GM23338 (cell line): ENCODE data around the gene TTC22. TPM values are rescaled to one million over a fixed set of nuclear protein-coding genes. Genes with fewer than 3 reads are reported as not detected.

ENCODE experiments used
- ATAC-seq: fragments of 200-7000 bp; cut with Tn5 transposase; 3 replicates; pipeline ENCODE4 v1.9.1; 2020
- DNase-seq: peaks from one replicate; pipeline ENCODE4 v3.0.0-alpha.2; 2015; ENCODE audit warnings: low spot score
- H2AFZ ChIP-seq: fragments of 200-600 bp; sonication (generic); 2 replicates; pipeline ENCODE4 v1.8.0; 2016; ENCODE audit warnings: antibody characterized with exemption, mild to moderate bottlenecking, moderate library complexity
- H3F3A ChIP-seq: fragments of 200-600 bp; sonication (generic); replicated peaks from 2 replicates; pipeline ENCODE4 v1.8.0; 2017; ENCODE audit warnings: antibody characterized with exemption, mixed run types, low read depth
- H3K27ac ChIP-seq: fragments of 200-600 bp; sonication (generic); 2 replicates; pipeline ENCODE4 v1.6.1; 2016; ENCODE audit warnings: low read depth
- H3K27me3 ChIP-seq: fragments of 200-600 bp; sonication (generic); 2 replicates; pipeline ENCODE4 v1.8.0; 2016; ENCODE audit warnings: mild to moderate bottlenecking, mixed run types, moderate library complexity; ENCODE audit not compliant: insufficient read depth
- H3K36me3 ChIP-seq: fragments of 200-600 bp; sonication (generic); 2 replicates; pipeline ENCODE4 v1.8.0; 2016; ENCODE audit warnings: mild to moderate bottlenecking; ENCODE audit not compliant: insufficient read depth
- H3K4me1 ChIP-seq: fragments of 200-600 bp; sonication (generic); 2 replicates; pipeline ENCODE4 v1.8.0; 2016; ENCODE audit warnings: mild to moderate bottlenecking, moderate library complexity; ENCODE audit not compliant: insufficient read depth
- H3K4me2 ChIP-seq: fragments of 200-600 bp; sonication (generic); 2 replicates; pipeline ENCODE4 v1.7.1; 2017; ENCODE audit warnings: mixed run types
- H3K4me3 ChIP-seq: fragments of 200-600 bp; sonication (generic); 2 replicates; pipeline ENCODE4 v1.6.1; 2016; ENCODE audit warnings: mixed run types
- H3K79me2 ChIP-seq: fragments of 200-600 bp; sonication (generic); replicated peaks from 2 replicates; pipeline ENCODE4 v1.8.0; 2017; ENCODE audit warnings: mild to moderate bottlenecking; ENCODE audit not compliant: insufficient read depth
- H3K9me2 ChIP-seq: fragments of 200-600 bp; sonication (generic); 2 replicates; pipeline ENCODE4 v1.8.0; 2017; ENCODE audit not compliant: insufficient read depth
- H4K20me1 ChIP-seq: fragments of 200-600 bp; sonication (generic); replicated peaks from 2 replicates; pipeline ENCODE4 v1.8.0; 2017; ENCODE audit warnings: mild to moderate bottlenecking; ENCODE audit not compliant: insufficient read depth
- H3K27ac Mint-ChIP-seq: 2 replicates; pipeline ENCODE4 v1.8.0; 2020; ENCODE audit warnings: inconsistent platforms, mild to moderate bottlenecking, moderate library complexity, mixed read lengths
- H3K27me3 Mint-ChIP-seq: 3 replicates; pipeline ENCODE4 v1.8.0; 2022; ENCODE audit warnings: low read depth, mild to moderate bottlenecking, moderate library complexity, mixed read lengths, inconsistent platforms; ENCODE audit not compliant: insufficient read depth, poor library complexity
- H3K36me3 Mint-ChIP-seq: 3 replicates; pipeline ENCODE4 v1.8.0; 2021; ENCODE audit warnings: low read depth, mild to moderate bottlenecking, inconsistent platforms, moderate library complexity, mixed read lengths
- H3K4me1 Mint-ChIP-seq: 3 replicates; pipeline ENCODE4 v1.8.0; 2020; ENCODE audit warnings: mild to moderate bottlenecking, inconsistent platforms, mixed read lengths
- H3K4me3 Mint-ChIP-seq: 3 replicates; pipeline ENCODE4 v1.8.0; 2021; ENCODE audit warnings: moderate library complexity, mild to moderate bottlenecking, inconsistent platforms, mixed read lengths
- H3K9me3 Mint-ChIP-seq: 3 replicates; pipeline ENCODE4 v1.8.0; 2020; ENCODE audit warnings: moderate library complexity, mild to moderate bottlenecking, inconsistent platforms, mixed read lengths
- ETS1 ChIP-seq: IDR thresholded peaks from 2 replicates; pipeline ENCODE4 v1.6.1; 2016; ENCODE audit warnings: antibody characterized with exemption
- EZH2 ChIP-seq: fragments of 200-600 bp; sonication (generic); IDR thresholded peaks from one replicate; pipeline ENCODE4 v1.8.0; 2017; ENCODE audit warnings: antibody characterized with exemption, mild to moderate bottlenecking, low read depth; ENCODE audit not compliant: unreplicated experiment
- REST ChIP-seq: IDR thresholded peaks from one replicate; pipeline ENCODE4 v1.6.1; 2018; ENCODE audit warnings: antibody characterized with exemption; ENCODE audit not compliant: unreplicated experiment
- ZNF331 ChIP-seq: fragments of 250-450 bp; sonication (Bioruptor Pico); IDR thresholded peaks from 2 replicates; pipeline ENCODE4 v1.5.0; 2020; ENCODE audit warnings: low read depth, mild to moderate bottlenecking, moderate library complexity
- ZNF462 ChIP-seq: fragments of 250-450 bp; sonication (Bioruptor Pico); IDR thresholded peaks from 2 replicates; pipeline ENCODE4 v1.5.0; 2020; ENCODE audit warnings: mild to moderate bottlenecking, moderate library complexity
- polyA plus RNA-seq: library from polyadenylated mRNA; unstranded; fragments of >200 nt; fragmentation: Nextera tagmentation; extraction: Ambion mirVana; gene quantifications from 2 replicates; pipeline ENCODE4 v1.2.1, GENCODE V29; 2016
- total RNA-seq: library from RNA; depleted of rRNA; stranded (reverse); fragments of >200 nt; shearing (Covaris generic); gene quantifications from 2 replicates; pipeline ENCODE4 v1.2.3, GENCODE V29; 2014

TTC22 gene
- total and polyA plus RNA-seq, 2 experiments from 2014 or later: 1.2 to 2.5 TPM

GRCh38 chr1:54786778-54787177 is 14.3 kb downstream of the TTC22 start:
- peaks cover 20% of the 10 kb centered on the region for H3K27me3 ChIP-seq
- H3K27ac ChIP-seq: no peak overlapping the region
- peaks cover under 1% of the 10 kb centered on the region; the same call in 1 of the 3 replicates for H3K9me3 Mint-ChIP-seq
- no peaks in the 10 kb centered on the region for H3K36me3 ChIP-seq
- no peaks in the 10 kb centered on the region; the same call in 2 of the 3 replicates for H3K36me3 Mint-ChIP-seq
- ATAC-seq: no peak
- no peak for TF ChIP-seq EZH2
- TF ChIP-seq ETS1: no peak
- no peak for TF ChIP-seq ZNF331 (CRISPR knock-in tag)
- no peak overlapping the region for H3K27ac Mint-ChIP-seq
- H3K4me2 ChIP-seq: no peak overlapping the region
- no peaks in the 10 kb centered on the region for H3K9me2 ChIP-seq
- peaks cover 21% of the 10 kb centered on the region for H3K4me1 Mint-ChIP-seq
- no peak overlapping the region for H2AFZ ChIP-seq
- peaks cover 20% of the 10 kb centered on the region for H3K27me3 Mint-ChIP-seq
- H4K20me1 ChIP-seq: 0 out of 2 replicates have a peak, but pooled peaks cover 2% of the 10 kb centered on the region
- H3K4me1 ChIP-seq: peaks cover 15% of the 10 kb centered on the region; the same call in 1 of the 2 replicates
- peaks cover 2% of the 10 kb centered on the region for H3F3A ChIP-seq
- H3K79me2 ChIP-seq: no peaks in the 10 kb centered on the region
- no peak for DNase-seq
- H3K4me3 ChIP-seq: no peak overlapping the region
- no peak overlapping the region for H3K4me3 Mint-ChIP-seq

- Histone ChIP-seq H3F3A (peaks cover 8% of the 10 kb centered on the region), H3K4me2 (no peak overlapping the region), H3K27me3 (peaks cover 45% of the 10 kb centered on the region), H3K79me2 (no peaks in the 10 kb centered on the region), H3K9me2 (no peaks in the 10 kb centered on the region), H3K4me1 (peaks cover 13% of the 10 kb centered on the region; the same call in 1 of the 2 replicates), H2AFZ (no peak overlapping the region), H3K27ac (no peak overlapping the region), H3K4me3 (no peak overlapping the region), H3K36me3 (no peaks in the 10 kb centered on the region), H4K20me1 (0 out of 2 replicates have a peak, but pooled peaks cover 2% of the 10 kb centered on the region)
- H3K4me1 Mint-ChIP-seq: peaks cover 17% of the 10 kb centered on the region
- H3K27ac Mint-ChIP-seq: no peak overlapping the region
- H3K9me3 Mint-ChIP-seq: no peaks in the 10 kb centered on the region
- peaks cover 39% of the 10 kb centered on the region for H3K27me3 Mint-ChIP-seq
- DNase-seq: no peak
- H3K4me3 Mint-ChIP-seq: no peak overlapping the region
- no peak for ATAC-seq
- TF ChIP-seq REST (no peak), ZNF462 (no peak)
- H3K36me3 Mint-ChIP-seq: no peaks in the 10 kb centered on the region; the same call in 2 of the 3 replicates
Measured at GRCh38 chr1:54784066-54784465, 17.1 kb downstream of the TTC22 start.
